Panc1 (cell line): ENCODE measurements around the gene KCNK10. TPM values are rescaled to one million over a fixed set of nuclear protein-coding genes. Genes with fewer than 3 reads are reported as not detected.

Source experiments
- ATAC-seq: fragments of 200-7000 bp; cut with Tn5 transposase; 2 replicates; pipeline ENCODE4 v1.9.1; 2020; ENCODE audit warnings: mild to moderate bottlenecking, moderate library complexity
- BruUV-seq: library from RNA; stranded (reverse); fragments of 400-500 nt; replicated peaks from 2 replicates; lab custom pipeline; 2021; lab: Mats Ljungman, UMichigan
- CTCF ChIA-PET: fragments of 300-600 bp; sonication (Branson Sonifier 250); formaldehyde crosslinking; loops from one replicate; lab custom pipeline; 2022; ENCODE audit warnings: antibody characterized with exemption; lab: Charles Lee
- POLR2A ChIA-PET: fragments of 300-600 bp; sonication (Branson Sonifier 250); formaldehyde crosslinking; loops from one replicate; lab custom pipeline; 2022; ENCODE audit warnings: antibody characterized with exemption; lab: Charles Lee
- DNase-seq: peaks from one replicate; pipeline ENCODE4 v3.0.0-alpha.2; 2010; ENCODE audit warnings: low read depth, low spot score
- H3K27ac ChIP-seq: 2 replicates; pipeline ENCODE4 v1.5.1; 2011; ENCODE audit warnings: mild to moderate bottlenecking, low read length, inconsistent platforms
- H3K27me3 ChIP-seq: fragments of 200-500 bp; sonication (Bioruptor generic); 2 replicates; pipeline ENCODE4 v1.6.0; 2014; ENCODE audit warnings: low read length, inconsistent platforms; ENCODE audit not compliant: control insufficient read depth, insufficient read depth
- H3K36me3 ChIP-seq: fragments of 200-500 bp; sonication (Bioruptor generic); 2 replicates; pipeline ENCODE4 v1.5.1; 2014; ENCODE audit warnings: inconsistent platforms, mild to moderate bottlenecking, low read length, moderate library complexity; ENCODE audit not compliant: control insufficient read depth, insufficient read depth
- H3K4me1 ChIP-seq: 2 replicates; pipeline ENCODE4 v1.5.1; 2011; ENCODE audit warnings: inconsistent platforms, mild to moderate bottlenecking, low read length, moderate library complexity; ENCODE audit not compliant: control insufficient read depth, insufficient read depth
- H3K4me3 ChIP-seq, 2 experiments: 2 replicates each; pipeline ENCODE4 v1.5.1; 2011 to 2012; ENCODE audit warnings: low read depth in 2 of 2, low read length in 2 of 2, mild to moderate bottlenecking in 2 of 2, inconsistent platforms in 1 of 2, moderate library complexity in 1 of 2
- H3K9me3 ChIP-seq: fragments of 200-500 bp; sonication (Bioruptor generic); 2 replicates; pipeline ENCODE4 v1.5.1; 2014; ENCODE audit warnings: low read depth, mild to moderate bottlenecking, inconsistent platforms, low read length, moderate library complexity; ENCODE audit not compliant: control insufficient read depth, insufficient read depth
- POLR2AphosphoS5 ChIP-seq: IDR thresholded peaks from 2 replicates; pipeline ENCODE4 v1.6.1; 2012; ENCODE audit warnings: mild to moderate bottlenecking, low read depth, low read length, moderate library complexity
- SIN3A ChIP-seq: IDR thresholded peaks from 2 replicates; pipeline ENCODE4 v1.6.1; 2012; ENCODE audit warnings: low read depth, mild to moderate bottlenecking, low read length, moderate library complexity, borderline replicate concordance; ENCODE audit not compliant: insufficient read depth
- TCF7L2 ChIP-seq: IDR thresholded peaks from 2 replicates; pipeline ENCODE4 v1.6.1; 2011; ENCODE audit warnings: mild to moderate bottlenecking, low read depth, low read length, inconsistent platforms
- in situ Hi-C: cut with HindIII; loops from 2 replicates; pipeline ENCODE4 v1.10.0; 2016; ENCODE audit warnings: low sequenced_read_pairs, low pct_unique_long_range_greater_than_20kb
- intact Hi-C: fragments of 100-400 bp; cut with micrococcal nuclease; formaldehyde crosslinking; loops from one replicate; pipeline ENCODE4 v1.10.0; 2022; ENCODE audit not compliant: unreplicated experiment
- total RNA-seq: library from RNA; stranded (reverse); gene quantifications from one replicate; pipeline ENCODE4 v1.2.1, GENCODE V29; 2021; ENCODE audit not compliant: unreplicated experiment
- TF ChIP-seq, protein P1 (sequence below): fragments of 450-650 bp; IDR thresholded peaks from 2 replicates; pipeline ENCODE4 v1.5.1; 2017; ENCODE audit warnings: mild to moderate bottlenecking
- TF ChIP-seq, protein P2 (sequence below), 2 experiments: IDR thresholded peaks; 2 replicates each; pipeline ENCODE4 v1.6.1; 2011 to 2012; ENCODE audit warnings: low read depth in 2 of 2, control low read depth in 1 of 2, low read length in 1 of 2, mild to moderate bottlenecking in 1 of 2, moderate library complexity in 1 of 2; ENCODE audit not compliant: insufficient read depth in 1 of 2

KCNK10 gene
- total RNA-seq, 1 experiment from 2014 or later = 0.28 TPM

DNA sequence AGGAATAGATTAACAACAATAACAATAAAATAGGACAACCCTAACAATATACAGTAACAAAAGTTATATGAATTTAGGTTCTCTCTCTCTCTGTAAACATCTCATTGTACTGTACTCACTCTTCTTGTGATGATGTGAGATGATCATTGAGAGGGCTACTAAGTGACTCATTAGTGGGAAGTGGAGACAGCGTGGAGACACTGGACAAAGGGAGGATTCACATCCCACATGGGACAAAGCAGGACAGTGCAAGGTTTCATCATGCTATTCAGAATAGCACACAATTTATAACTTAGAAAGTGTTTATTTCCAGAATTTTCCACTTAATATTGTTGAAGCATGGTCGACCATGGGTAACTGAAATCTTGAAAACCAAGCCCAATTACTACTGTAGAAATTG lies 36.4 kb upstream of the KCNK10 start:
- in situ Hi-C loops = no loop called here
- TF ChIP-seq, protein P1, sequence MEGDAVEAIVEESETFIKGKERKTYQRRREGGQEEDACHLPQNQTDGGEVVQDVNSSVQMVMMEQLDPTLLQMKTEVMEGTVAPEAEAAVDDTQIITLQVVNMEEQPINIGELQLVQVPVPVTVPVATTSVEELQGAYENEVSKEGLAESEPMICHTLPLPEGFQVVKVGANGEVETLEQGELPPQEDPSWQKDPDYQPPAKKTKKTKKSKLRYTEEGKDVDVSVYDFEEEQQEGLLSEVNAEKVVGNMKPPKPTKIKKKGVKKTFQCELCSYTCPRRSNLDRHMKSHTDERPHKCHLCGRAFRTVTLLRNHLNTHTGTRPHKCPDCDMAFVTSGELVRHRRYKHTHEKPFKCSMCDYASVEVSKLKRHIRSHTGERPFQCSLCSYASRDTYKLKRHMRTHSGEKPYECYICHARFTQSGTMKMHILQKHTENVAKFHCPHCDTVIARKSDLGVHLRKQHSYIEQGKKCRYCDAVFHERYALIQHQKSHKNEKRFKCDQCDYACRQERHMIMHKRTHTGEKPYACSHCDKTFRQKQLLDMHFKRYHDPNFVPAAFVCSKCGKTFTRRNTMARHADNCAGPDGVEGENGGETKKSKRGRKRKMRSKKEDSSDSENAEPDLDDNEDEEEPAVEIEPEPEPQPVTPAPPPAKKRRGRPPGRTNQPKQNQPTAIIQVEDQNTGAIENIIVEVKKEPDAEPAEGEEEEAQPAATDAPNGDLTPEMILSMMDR = no peak
- no peak for TF ChIP-seq TCF7L2
- TF ChIP-seq SIN3A = no peak
- TF ChIP-seq, protein P2, sequence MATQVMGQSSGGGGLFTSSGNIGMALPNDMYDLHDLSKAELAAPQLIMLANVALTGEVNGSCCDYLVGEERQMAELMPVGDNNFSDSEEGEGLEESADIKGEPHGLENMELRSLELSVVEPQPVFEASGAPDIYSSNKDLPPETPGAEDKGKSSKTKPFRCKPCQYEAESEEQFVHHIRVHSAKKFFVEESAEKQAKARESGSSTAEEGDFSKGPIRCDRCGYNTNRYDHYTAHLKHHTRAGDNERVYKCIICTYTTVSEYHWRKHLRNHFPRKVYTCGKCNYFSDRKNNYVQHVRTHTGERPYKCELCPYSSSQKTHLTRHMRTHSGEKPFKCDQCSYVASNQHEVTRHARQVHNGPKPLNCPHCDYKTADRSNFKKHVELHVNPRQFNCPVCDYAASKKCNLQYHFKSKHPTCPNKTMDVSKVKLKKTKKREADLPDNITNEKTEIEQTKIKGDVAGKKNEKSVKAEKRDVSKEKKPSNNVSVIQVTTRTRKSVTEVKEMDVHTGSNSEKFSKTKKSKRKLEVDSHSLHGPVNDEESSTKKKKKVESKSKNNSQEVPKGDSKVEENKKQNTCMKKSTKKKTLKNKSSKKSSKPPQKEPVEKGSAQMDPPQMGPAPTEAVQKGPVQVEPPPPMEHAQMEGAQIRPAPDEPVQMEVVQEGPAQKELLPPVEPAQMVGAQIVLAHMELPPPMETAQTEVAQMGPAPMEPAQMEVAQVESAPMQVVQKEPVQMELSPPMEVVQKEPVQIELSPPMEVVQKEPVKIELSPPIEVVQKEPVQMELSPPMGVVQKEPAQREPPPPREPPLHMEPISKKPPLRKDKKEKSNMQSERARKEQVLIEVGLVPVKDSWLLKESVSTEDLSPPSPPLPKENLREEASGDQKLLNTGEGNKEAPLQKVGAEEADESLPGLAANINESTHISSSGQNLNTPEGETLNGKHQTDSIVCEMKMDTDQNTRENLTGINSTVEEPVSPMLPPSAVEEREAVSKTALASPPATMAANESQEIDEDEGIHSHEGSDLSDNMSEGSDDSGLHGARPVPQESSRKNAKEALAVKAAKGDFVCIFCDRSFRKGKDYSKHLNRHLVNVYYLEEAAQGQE (IDR thresholded peaks at IDR 0.05; ENCODE audit: insufficient read depth in 1 of 2, low read depth in 2 of 2, low read length in 1 of 2) = no peak
- no peak for TF ChIP-seq POLR2AphosphoS5
- no peaks in the 10 kb centered on the region for H3K36me3 ChIP-seq
- POLR2A ChIA-PET = no interaction called here
- H3K4me3 ChIP-seq = no peak overlapping the region
- no TSS peak for BruUV-seq
- CTCF ChIA-PET = no interaction called here
- H3K4me1 ChIP-seq = no peaks in the 10 kb centered on the region
- intact Hi-C loops = no loop called here
- H3K27me3 ChIP-seq = no peaks in the 10 kb centered on the region
- no peak overlapping the region for H3K27ac ChIP-seq
- DNase-seq = no peak
- no peaks in the 10 kb centered on the region for H3K9me3 ChIP-seq
- ATAC-seq = no peak

DNA sequence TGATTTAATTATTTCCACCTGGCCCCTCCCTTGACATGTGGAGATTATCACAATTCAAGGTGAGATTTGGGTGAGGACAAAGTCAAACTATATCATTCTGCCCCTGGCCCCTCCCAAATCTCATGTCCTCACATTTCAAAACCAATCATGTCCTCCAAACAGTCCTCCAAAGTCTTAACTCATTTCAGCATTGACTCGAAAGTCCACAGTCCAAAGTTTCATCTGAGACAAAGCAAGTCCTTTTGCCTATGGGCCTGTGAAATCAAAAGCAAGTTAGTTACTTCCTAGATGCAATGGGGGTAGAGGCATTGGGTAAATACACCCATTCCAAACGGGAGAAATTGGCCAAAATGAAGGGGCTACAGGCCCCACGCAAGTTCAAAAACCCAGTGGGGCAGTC lies 31.3 kb upstream of the KCNK10 start:
- Histone ChIP-seq H3K4me3 (no peak overlapping the region), H3K36me3 (no peaks in the 10 kb centered on the region), H3K9me3 (no peaks in the 10 kb centered on the region), H3K4me1 (no peaks in the 10 kb centered on the region), H3K27ac (no peak overlapping the region), H3K27me3 (no peaks in the 10 kb centered on the region)
- DNase-seq = no peak
- intact Hi-C loops (no loop called here), in situ Hi-C loops (no loop called here)
- no peak for TF ChIP-seq POLR2AphosphoS5
- TF ChIP-seq, protein P1 = no peak
- TF ChIP-seq, protein P2 (IDR thresholded peaks at IDR 0.05; ENCODE audit: insufficient read depth in 1 of 2, low read depth in 2 of 2, low read length in 1 of 2) = no peak
- no peak for TF ChIP-seq TCF7L2
- no peak for TF ChIP-seq SIN3A
- ChIA-PET CTCF (no interaction called here), POLR2A (no interaction called here)
- no TSS peak for BruUV-seq
- no peak for ATAC-seq
